ENCODE measurements around the gene PTPRH.
A peak's percentile ranks its signal among the peaks of the same experiment; 100 is the strongest.

PTPRH gene

DNA sequence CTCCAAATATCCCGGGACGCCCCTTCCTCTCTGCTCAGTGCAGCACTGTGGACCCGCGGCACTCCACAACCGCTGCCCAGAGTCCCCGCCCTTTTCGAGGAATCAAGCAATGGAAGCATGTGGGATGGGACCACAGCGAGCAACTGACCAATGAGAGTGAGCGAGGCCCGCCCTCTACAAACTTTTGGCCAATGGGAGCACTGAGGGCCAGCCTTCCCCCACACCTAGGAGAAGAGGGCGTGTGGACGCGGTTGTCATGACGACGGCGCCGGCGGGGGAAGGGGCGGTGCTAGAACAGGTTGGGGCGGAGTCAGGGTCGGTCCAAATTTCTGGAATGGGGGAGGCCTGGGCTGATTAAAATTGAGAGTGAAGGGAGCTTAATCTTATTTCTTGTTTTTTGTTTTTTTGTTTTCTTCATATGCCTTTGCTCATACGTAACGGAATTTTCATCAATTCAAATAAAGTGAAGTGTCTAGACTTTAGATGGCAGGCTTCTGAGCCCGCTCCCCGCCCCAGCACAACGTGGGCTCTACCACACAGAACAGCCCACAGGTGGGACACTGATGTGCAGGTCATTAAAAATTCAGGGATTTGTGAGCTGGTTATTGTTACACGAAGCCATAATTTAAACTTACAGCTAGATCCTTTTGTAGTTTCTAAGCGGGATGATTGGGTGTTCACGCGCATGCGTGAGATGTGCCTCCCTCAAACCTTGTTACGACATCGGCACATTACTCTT is 42.6 kb downstream of the PTPRH start, which contains the start of gene DNAAF3:
DNAAF3 (minus strand) TSS at position 84 of the 739 bp plus-strand sequence. CDS start 200 bp downstream, outside the sequence.
- H3K9ac ChIP-seq (ENCODE audit: low read length) = peak within 1 kb of the TSS; percentile 88
- H3K27me3 ChIP-seq (ENCODE audit: control insufficient read depth, insufficient read depth, low read length) = peaks cover 50% of the 10 kb centered on the region
- no peaks in the 10 kb centered on the region; the same call in 1 of the 2 replicates for H3K4me1 ChIP-seq (ENCODE audit: control insufficient read depth, insufficient read depth, low read length)
- H3K27ac ChIP-seq (ENCODE audit: low read depth, low read length) = peak within 1 kb of the TSS; percentile 93
- H3K9me3 ChIP-seq (ENCODE audit: control insufficient read depth, insufficient read depth, low read depth, low read length) = no peaks in the 10 kb centered on the region
- peak within 1 kb of the TSS; percentile 67 for H3K4me3 ChIP-seq (ENCODE audit: low read depth, low read length)
- no peaks in the 10 kb centered on the region for H3K36me3 ChIP-seq (ENCODE audit: control insufficient read depth, insufficient read depth, low read length)

DNA sequence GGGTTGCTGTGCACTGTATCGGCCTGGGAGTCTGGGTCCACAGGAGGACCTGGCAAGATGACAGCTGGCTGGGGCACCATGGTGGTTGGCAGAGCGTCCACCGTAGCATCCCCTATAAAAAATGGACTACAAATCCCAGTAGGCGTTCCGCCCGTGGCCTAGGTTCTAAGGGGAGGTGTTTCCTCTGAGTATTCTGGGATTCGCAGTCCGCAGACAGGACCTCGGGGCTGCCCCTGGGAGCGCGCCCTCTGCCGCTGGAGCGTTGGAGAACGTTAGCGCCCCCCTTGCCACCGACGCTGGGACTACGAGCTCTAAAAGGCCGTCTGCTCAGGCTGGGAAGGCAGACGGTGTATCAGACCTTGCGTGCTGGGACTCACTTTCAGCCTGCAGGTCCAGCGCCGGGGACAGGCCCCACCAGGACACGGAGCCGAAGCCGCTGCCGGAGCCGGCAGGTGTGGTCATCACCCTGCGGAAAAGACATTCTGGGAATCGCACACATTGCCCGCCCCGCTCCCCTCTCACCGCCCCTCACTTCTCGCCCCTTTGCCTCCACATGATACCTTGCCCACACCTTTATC is 43.3 kb downstream of the PTPRH start:
- Histone ChIP-seq H3K9me3 (ENCODE audit: control insufficient read depth, insufficient read depth, low read depth, low read length) (no peaks in the 10 kb centered on the region), H3K27ac (ENCODE audit: low read depth, low read length) (no peak overlapping the region), H3K27me3 (ENCODE audit: control insufficient read depth, insufficient read depth, low read length) (peaks cover 50% of the 10 kb centered on the region), H3K4me3 (ENCODE audit: low read depth, low read length) (peak overlapping the region; percentile 67), H3K36me3 (ENCODE audit: control insufficient read depth, insufficient read depth, low read length) (no peaks in the 10 kb centered on the region), H3K9ac (ENCODE audit: low read length) (no peak overlapping the region), H3K4me1 (ENCODE audit: control insufficient read depth, insufficient read depth, low read length) (no peaks in the 10 kb centered on the region; the same call in 1 of the 2 replicates)

DNA sequence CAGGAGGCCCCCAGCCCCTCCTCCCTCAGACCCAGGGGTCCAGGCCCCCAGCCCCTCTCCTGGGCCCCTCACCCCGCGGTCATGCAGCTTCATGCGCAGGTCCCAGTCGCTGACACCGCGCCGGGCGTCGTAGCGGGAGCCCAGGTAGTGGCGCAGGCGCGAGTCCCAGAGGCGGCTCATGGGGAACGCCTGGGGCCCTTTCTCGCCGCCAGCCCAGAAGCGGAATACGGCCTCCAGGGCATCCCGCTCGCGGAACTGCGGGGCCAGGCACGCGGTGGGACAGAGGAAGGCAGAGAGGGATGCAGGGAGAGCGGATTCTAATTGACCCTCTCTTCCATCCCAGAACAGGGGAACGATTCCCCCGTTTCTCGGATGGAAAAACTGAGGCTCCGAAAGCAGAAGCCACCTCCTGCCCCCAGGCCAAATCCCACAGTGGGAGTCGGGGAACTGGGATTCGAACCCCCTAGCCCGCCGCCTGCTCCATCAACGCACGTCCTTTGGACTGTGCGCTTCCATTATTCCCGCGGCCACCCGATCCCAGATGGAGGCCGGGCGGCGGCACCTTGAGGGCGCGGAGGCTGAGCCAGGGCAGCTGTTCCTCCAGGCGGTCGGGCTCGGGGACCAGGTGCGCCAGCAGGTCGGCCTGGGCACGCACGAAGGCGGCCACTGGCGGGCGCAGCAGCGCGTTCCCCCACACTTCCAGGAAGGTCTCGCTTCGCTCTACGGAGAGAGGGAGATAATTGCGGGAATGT is 47.6 kb downstream of the PTPRH start:
- Histone ChIP-seq H3K36me3 (ENCODE audit: control insufficient read depth, insufficient read depth, low read length) (no peaks in the 10 kb centered on the region), H3K27me3 (ENCODE audit: control insufficient read depth, insufficient read depth, low read length) (peaks cover 31% of the 10 kb centered on the region), H3K27ac (ENCODE audit: low read depth, low read length) (no peak overlapping the region), H3K4me3 (ENCODE audit: low read depth, low read length) (peak overlapping the region; percentile 60), H3K4me1 (ENCODE audit: control insufficient read depth, insufficient read depth, low read length) (peaks cover 25% of the 10 kb centered on the region), H3K9ac (ENCODE audit: low read length) (no peak overlapping the region), H3K9me3 (ENCODE audit: control insufficient read depth, insufficient read depth, low read depth, low read length) (no peaks in the 10 kb centered on the region)

DNA sequence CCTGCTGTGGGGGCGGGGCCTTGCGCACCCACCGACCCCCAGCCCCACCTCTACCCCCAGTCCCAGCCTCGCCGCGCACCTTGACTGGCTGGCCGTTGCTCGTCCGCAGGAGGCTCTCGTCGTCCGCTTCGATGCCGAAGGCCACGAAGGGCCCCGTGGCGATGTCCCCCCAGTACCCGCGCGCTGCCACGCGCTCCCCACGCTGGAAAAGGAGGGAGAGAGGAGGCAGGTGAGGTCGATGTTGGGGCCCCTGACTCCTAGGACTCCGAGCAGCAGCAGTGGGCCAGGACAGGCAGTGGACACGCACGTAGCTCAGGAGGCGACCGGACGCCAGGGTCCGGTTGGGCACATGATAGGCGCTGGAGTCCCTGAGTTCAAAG is 48.3 kb downstream of the PTPRH start:
- Histone ChIP-seq H3K9me3 (ENCODE audit: control insufficient read depth, insufficient read depth, low read depth, low read length) (no peaks in the 10 kb centered on the region), H3K4me1 (ENCODE audit: control insufficient read depth, insufficient read depth, low read length) (peaks cover 25% of the 10 kb centered on the region), H3K4me3 (ENCODE audit: low read depth, low read length) (peak overlapping the region; percentile 60), H3K36me3 (ENCODE audit: control insufficient read depth, insufficient read depth, low read length) (no peaks in the 10 kb centered on the region), H3K27me3 (ENCODE audit: control insufficient read depth, insufficient read depth, low read length) (peaks cover 31% of the 10 kb centered on the region), H3K9ac (ENCODE audit: low read length) (no peak overlapping the region), H3K27ac (ENCODE audit: low read depth, low read length) (no peak overlapping the region)

DNA sequence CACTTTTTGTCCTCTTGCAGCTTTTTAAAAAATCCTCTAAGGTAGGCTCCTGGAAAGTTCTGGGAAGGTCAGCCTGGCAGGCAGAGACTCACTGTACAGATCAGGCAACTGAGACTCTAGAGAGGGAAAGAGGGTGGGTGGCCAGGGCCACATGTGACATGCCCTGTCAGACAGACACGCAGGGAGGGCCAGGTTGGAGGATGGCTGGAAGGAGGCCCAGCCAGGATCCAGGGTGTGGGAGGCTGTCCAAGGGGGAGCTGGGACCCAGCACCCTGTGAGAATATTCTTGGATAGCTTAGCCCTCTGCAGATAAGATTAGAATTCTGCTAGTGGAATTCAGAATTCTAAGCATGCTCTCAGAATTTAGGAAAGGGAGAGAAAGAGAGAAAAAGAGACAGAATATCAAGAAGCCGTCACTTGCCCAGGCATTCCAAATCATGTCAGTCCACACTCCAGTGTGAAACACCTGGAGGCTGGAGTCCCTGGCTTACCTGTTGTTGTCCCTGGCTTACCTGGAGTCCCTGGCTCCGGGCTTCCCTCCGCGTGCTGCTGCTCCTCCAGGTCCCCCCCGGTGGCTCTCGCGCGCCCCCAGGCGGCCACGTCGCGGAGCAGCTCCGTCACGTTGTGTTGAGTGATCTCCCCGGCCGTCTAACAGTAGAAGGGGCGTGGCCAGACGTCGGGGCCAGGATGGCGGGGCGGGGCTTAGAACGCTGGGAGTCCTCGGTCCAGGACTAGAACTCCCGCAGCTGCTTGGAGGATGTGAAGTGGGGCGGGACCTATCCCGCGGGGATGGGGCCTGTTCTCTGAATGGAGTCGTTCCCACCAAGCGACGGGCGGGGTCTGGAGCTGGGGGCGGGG is 48.9 kb downstream of the PTPRH start:
- Histone ChIP-seq H3K4me1 (ENCODE audit: control insufficient read depth, insufficient read depth, low read length) (peaks cover 25% of the 10 kb centered on the region), H3K9ac (ENCODE audit: low read length) (no peak overlapping the region), H3K36me3 (ENCODE audit: control insufficient read depth, insufficient read depth, low read length) (no peaks in the 10 kb centered on the region), H3K4me3 (ENCODE audit: low read depth, low read length) (peak overlapping the region; percentile 60), H3K9me3 (ENCODE audit: control insufficient read depth, insufficient read depth, low read depth, low read length) (no peaks in the 10 kb centered on the region), H3K27ac (ENCODE audit: low read depth, low read length) (no peak overlapping the region), H3K27me3 (ENCODE audit: control insufficient read depth, insufficient read depth, low read length) (peaks cover 31% of the 10 kb centered on the region)

DNA sequence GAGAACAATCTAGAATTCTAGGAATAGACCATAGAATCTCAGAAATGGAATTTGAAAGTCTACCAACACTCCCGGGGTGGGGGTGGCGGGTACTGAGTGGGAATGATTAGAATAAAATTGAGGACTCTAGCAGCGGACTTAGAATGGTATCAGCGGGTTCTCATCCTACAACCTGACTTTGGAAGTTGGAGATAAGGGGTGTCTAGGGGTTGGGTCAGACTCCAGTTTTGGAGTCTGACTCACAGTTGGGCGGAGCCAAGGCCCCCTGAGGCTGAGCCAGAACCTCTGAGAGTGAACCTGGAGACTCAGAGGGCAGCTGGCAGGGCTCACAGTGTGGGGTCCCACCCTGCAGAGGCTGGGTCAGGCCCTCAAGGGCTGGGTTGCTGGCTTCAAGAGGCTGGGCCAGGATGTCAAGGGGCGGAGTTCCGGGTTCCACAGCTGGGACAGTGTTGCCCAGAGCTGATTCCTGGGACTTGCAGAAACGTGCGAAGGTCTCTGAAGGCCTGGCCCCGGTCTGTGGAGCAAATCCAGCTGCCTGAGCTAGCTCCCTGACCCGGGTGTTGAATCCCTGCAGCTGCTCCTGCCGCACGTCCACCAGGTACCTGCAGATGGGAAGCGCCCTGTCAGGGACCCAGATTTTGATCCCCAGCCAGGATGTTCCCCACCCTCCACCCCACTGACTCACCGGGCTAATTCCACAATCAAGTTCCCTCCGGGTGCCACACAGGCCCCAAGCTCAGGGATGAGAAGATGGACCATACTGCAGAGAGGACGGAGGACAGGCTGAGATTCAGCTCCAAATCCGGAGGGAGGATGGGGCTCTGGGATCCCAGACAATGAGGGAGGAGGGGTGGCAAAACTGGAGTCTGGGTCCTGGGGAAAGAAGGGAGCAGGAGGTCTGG is 50.2 kb downstream of the PTPRH start:
- peaks cover 31% of the 10 kb centered on the region for H3K27me3 ChIP-seq (ENCODE audit: control insufficient read depth, insufficient read depth, low read length)
- H3K27ac ChIP-seq (ENCODE audit: low read depth, low read length) = no peak overlapping the region
- H3K9ac ChIP-seq (ENCODE audit: low read length) = no peak overlapping the region
- H3K4me3 ChIP-seq (ENCODE audit: low read depth, low read length) = peak overlapping the region; percentile 22; the same call in 1 of the 2 replicates
- H3K36me3 ChIP-seq (ENCODE audit: control insufficient read depth, insufficient read depth, low read length) = no peaks in the 10 kb centered on the region
- H3K4me1 ChIP-seq (ENCODE audit: control insufficient read depth, insufficient read depth, low read length) = peaks cover 25% of the 10 kb centered on the region
- H3K9me3 ChIP-seq (ENCODE audit: control insufficient read depth, insufficient read depth, low read depth, low read length) = no peaks in the 10 kb centered on the region

DNA sequence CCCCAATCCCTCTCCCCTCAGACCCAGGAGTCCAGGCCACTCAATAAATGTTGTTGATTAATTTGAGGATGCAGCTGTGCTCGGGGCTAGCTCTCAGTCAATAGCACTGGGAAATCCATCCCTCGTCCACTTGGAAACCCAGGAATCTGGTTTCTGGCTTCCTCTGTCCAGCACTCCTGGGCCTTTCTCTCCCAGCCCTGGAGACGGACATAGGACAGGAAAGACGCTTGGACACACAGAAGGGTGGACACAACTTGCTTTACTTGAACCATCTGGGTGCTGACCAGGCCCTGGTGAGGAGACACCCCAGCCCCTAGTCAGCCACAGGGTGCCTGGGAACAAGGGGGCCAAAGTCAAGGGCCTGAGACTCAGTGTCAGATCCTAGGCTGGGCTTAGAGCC is 50.9 kb downstream of the PTPRH start:
- Histone ChIP-seq H3K4me1 (ENCODE audit: control insufficient read depth, insufficient read depth, low read length) (peaks cover 25% of the 10 kb centered on the region), H3K9ac (ENCODE audit: low read length) (no peak overlapping the region), H3K4me3 (ENCODE audit: low read depth, low read length) (no peak overlapping the region), H3K9me3 (ENCODE audit: control insufficient read depth, insufficient read depth, low read depth, low read length) (no peaks in the 10 kb centered on the region), H3K36me3 (ENCODE audit: control insufficient read depth, insufficient read depth, low read length) (0 out of 2 replicates have a peak, but pooled peaks cover 2% of the 10 kb centered on the region), H3K27me3 (ENCODE audit: control insufficient read depth, insufficient read depth, low read length) (peaks cover 29% of the 10 kb centered on the region), H3K27ac (ENCODE audit: low read depth, low read length) (no peak overlapping the region)

DNA sequence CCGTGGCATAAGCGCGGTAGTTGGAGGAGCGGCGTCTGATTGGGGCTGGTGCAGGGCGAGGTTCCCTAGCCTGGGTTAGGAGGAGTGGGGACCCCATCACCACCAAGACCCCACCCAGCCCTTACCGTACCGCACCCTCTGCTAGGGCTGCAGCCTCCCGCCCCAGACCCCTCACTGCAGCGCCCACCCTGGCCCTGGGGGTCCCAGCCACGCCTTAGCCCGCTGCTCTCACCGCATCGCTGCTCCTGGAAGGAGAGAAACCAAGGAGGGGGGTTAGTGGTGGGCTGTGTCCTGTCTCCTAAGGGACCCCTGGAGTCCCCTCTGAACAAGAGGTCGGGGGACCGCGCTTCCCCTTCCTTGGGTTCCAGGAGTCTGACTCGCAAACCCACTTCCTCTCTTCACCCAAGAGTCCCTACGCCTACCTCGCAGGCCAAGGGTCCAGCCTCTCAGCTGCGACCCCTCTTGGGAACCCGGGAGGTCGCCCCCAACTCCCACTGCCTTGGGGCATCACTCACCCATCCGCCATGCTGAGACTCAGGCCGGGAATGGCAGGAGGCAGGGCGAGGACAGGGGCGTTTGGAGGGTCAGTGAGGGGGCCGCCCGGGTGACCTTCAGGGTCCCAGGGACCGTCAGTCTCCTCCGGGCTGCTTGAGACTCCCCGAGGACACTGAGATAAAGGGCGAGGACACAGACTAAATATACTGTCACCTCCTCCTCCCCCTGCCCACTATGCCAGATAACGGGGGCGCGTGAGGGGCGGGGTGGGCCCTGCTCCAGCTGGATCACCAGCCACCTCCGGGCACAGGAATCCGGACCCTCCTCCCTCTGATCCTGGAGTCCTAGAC is 52.0 kb downstream of the PTPRH start, which contains the start of gene TNNI3:
TNNI3 (minus strand) TSS at position 669 of the 845 bp plus-strand sequence; CDS start at position 526, 143 bp downstream.
- Histone ChIP-seq H3K27ac (ENCODE audit: low read depth, low read length) (no peak within 1 kb of the TSS), H3K36me3 (ENCODE audit: control insufficient read depth, insufficient read depth, low read length) (0 out of 2 replicates have a peak, but pooled peaks cover 2% of the 10 kb centered on the region), H3K9ac (ENCODE audit: low read length) (peak within 1 kb of the TSS; percentile 13), H3K4me3 (ENCODE audit: low read depth, low read length) (peak within 1 kb of the TSS; percentile 62), H3K27me3 (ENCODE audit: control insufficient read depth, insufficient read depth, low read length) (peaks cover 24% of the 10 kb centered on the region), H3K9me3 (ENCODE audit: control insufficient read depth, insufficient read depth, low read depth, low read length) (no peaks in the 10 kb centered on the region), H3K4me1 (ENCODE audit: control insufficient read depth, insufficient read depth, low read length) (peaks cover 25% of the 10 kb centered on the region)
